ENCODE data around the gene UBTFL1. TPM values are rescaled to one million over a fixed set of nuclear protein-coding genes. Genes with fewer than 3 reads are reported as not detected.
"Not testable (repeated sequence)": the region's sequence is repeated elsewhere in the genome, so short reads cannot be mapped to it uniquely, and the experiment has no call there.

Gene UBTFL1
- not detected in 2 replicates for total RNA-seq (2012; rRNA removed)

GRCh38 chr11:90085650-90086049, at the start of gene UBTFL1:
UBTFL1 (plus strand) TSS chr11:90085950; CDS start chr11:90085950, 0 bp downstream.
- not testable (repeated sequence) for H3K4me1 ChIP-seq (ENCODE audit: control insufficient read depth, insufficient read depth, low read length); H3K9ac ChIP-seq (ENCODE audit: low read depth, low read length); H3K9me3 ChIP-seq (replicated peaks; ENCODE audit: low read length); H3K27me3 ChIP-seq (ENCODE audit: control insufficient read depth, insufficient read depth, low read length); H3K4me3 ChIP-seq (ENCODE audit: low read length); H3K36me3 ChIP-seq (ENCODE audit: insufficient read depth, low read length); H3K4me2 ChIP-seq (ENCODE audit: low read length)

GRCh38 chr11:90051591-90052209, 34.0 kb upstream of the UBTFL1 start:
- H3K9me3 ChIP-seq (replicated peaks; ENCODE audit: low read length); H3K4me2 ChIP-seq (ENCODE audit: low read length); H3K9ac ChIP-seq (ENCODE audit: low read depth, low read length); H3K27me3 ChIP-seq (ENCODE audit: control insufficient read depth, insufficient read depth, low read length); H3K36me3 ChIP-seq (ENCODE audit: insufficient read depth, low read length); H3K4me3 ChIP-seq (ENCODE audit: low read length); H3K4me1 ChIP-seq (ENCODE audit: control insufficient read depth, insufficient read depth, low read length): not testable (repeated sequence)

GRCh38 chr11:90052311-90052710, 33.4 kb upstream of the UBTFL1 start:
- not testable (repeated sequence) for H3K4me2 ChIP-seq (ENCODE audit: low read length); H3K9me3 ChIP-seq (replicated peaks; ENCODE audit: low read length); H3K36me3 ChIP-seq (ENCODE audit: insufficient read depth, low read length); H3K9ac ChIP-seq (ENCODE audit: low read depth, low read length); H3K27me3 ChIP-seq (ENCODE audit: control insufficient read depth, insufficient read depth, low read length); H3K4me3 ChIP-seq (ENCODE audit: low read length); H3K4me1 ChIP-seq (ENCODE audit: control insufficient read depth, insufficient read depth, low read length)

GRCh38 chr11:90053545-90053944, 32.2 kb upstream of the UBTFL1 start:
- H3K4me1 ChIP-seq (ENCODE audit: control insufficient read depth, insufficient read depth, low read length); H3K27me3 ChIP-seq (ENCODE audit: control insufficient read depth, insufficient read depth, low read length); H3K9me3 ChIP-seq (replicated peaks; ENCODE audit: low read length); H3K9ac ChIP-seq (ENCODE audit: low read depth, low read length); H3K4me3 ChIP-seq (ENCODE audit: low read length); H3K36me3 ChIP-seq (ENCODE audit: insufficient read depth, low read length); H3K4me2 ChIP-seq (ENCODE audit: low read length): not testable (repeated sequence)

DNA sequence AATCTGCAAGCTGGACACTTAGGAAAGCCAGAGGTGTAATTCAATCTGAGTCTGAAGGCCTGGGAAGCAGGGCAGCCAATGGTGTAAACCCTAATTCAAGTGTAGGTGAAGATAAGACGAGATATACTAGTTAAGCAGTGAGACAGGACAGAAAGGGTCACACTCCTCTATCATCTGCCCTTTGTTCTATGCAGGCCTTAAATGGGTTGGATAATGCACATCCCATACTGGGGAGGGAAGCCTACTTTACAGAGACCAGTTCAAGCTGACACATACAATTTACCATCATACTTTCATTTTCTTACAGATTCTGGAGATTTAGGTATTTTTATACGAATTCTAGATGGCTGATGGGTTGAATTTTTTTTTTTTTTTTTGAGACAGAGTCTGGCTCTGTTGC, 3.0 kb downstream of the UBTFL1 start:
- H3K9ac ChIP-seq (ENCODE audit: low read depth, low read length); H3K36me3 ChIP-seq (ENCODE audit: insufficient read depth, low read length); H3K27me3 ChIP-seq (ENCODE audit: control insufficient read depth, insufficient read depth, low read length); H3K4me2 ChIP-seq (ENCODE audit: low read length); H3K4me3 ChIP-seq (ENCODE audit: low read length); H3K9me3 ChIP-seq (replicated peaks; ENCODE audit: low read length); H3K4me1 ChIP-seq (ENCODE audit: control insufficient read depth, insufficient read depth, low read length): not testable (repeated sequence)

DNA sequence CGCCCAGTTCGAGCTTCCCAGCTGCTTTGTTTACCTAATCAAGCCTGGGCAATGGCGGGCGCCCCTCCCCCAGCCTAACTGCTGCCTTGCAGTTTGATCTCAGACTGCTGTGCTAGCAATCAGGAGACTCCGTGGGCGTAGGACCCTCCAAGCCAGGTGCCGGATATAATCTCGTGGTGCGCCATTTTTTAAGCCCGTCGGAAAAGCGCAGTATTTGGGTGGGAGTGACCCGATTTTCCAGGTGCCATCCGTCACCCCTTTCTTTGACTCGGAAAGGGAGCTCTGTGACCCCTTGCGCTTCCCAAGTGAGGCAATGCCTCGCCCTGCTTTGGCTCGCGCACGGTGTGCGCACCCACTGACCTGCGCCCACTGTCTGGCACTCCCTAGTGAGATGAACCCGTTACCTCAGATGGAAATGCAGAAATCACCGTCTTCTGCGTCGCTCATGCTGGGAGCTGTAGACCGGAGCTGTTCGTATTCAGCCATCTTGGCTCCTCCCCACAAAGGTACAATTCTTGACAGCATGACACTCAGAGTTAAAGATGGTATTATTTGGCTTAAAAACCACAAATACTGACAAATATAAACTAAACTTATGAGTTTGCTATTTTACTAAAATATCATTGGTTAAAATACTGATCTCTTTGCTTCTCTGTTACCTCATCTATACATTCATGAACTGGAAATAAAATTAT, 9.6 kb downstream of the UBTFL1 start:
- H3K4me1 ChIP-seq (ENCODE audit: control insufficient read depth, insufficient read depth, low read length); H3K27me3 ChIP-seq (ENCODE audit: control insufficient read depth, insufficient read depth, low read length); H3K9ac ChIP-seq (ENCODE audit: low read depth, low read length); H3K4me2 ChIP-seq (ENCODE audit: low read length); H3K4me3 ChIP-seq (ENCODE audit: low read length); H3K9me3 ChIP-seq (replicated peaks; ENCODE audit: low read length); H3K36me3 ChIP-seq (ENCODE audit: insufficient read depth, low read length): not testable (repeated sequence)

DNA sequence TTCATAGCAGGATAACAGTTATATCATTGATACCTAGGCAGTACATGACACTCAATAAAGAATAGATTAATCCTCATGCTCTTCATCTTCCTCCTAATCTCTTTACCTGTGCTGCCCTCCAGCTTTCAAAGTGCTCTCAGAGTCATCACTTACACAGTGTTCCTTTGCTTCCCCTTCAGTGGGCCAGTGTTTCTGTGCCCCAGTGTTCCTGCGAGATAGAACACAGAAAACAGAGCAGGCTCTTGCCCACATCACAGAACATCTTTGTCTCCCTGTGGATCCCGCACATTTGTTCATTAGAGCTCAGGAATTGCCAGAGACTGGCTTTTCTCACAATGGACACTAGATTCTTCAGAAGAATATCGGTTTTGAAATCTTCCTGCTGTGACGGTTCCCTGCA, 12.5 kb downstream of the UBTFL1 start:
- not testable (repeated sequence) for H3K27me3 ChIP-seq (ENCODE audit: control insufficient read depth, insufficient read depth, low read length); H3K4me3 ChIP-seq (ENCODE audit: low read length); H3K9ac ChIP-seq (ENCODE audit: low read depth, low read length); H3K4me1 ChIP-seq (ENCODE audit: control insufficient read depth, insufficient read depth, low read length); H3K4me2 ChIP-seq (ENCODE audit: low read length); H3K9me3 ChIP-seq (replicated peaks; ENCODE audit: low read length); H3K36me3 ChIP-seq (ENCODE audit: insufficient read depth, low read length)

GRCh38 chr11:90100431-90100830, 14.7 kb downstream of the UBTFL1 start:
- Histone ChIP-seq H3K36me3 (ENCODE audit: insufficient read depth, low read length) (no peaks in the 10 kb centered on the region), H3K9ac (ENCODE audit: low read depth, low read length) (no peak overlapping the region)

GRCh38 chr11:90113541-90113940, 27.8 kb downstream of the UBTFL1 start:
- no peaks in the 10 kb centered on the region for H3K27me3 ChIP-seq (ENCODE audit: control insufficient read depth, insufficient read depth, low read length)
- no peak overlapping the region for H3K9ac ChIP-seq (ENCODE audit: low read depth, low read length)
- H3K36me3 ChIP-seq (ENCODE audit: insufficient read depth, low read length): no peaks in the 10 kb centered on the region
- H3K9me3 ChIP-seq (replicated peaks; ENCODE audit: low read length): no peaks in the 10 kb centered on the region
- no peak overlapping the region for H3K4me2 ChIP-seq (ENCODE audit: low read length)
- no peak overlapping the region for H3K4me3 ChIP-seq (ENCODE audit: low read length)
- H3K4me1 ChIP-seq (ENCODE audit: control insufficient read depth, insufficient read depth, low read length): no peaks in the 10 kb centered on the region

More at GRCh38 chr11:90100431-90100830, 14.7 kb downstream of the UBTFL1 start:
- Histone ChIP-seq H3K4me1 (ENCODE audit: control insufficient read depth, insufficient read depth, low read length) (no peaks in the 10 kb centered on the region), H3K9me3 (replicated peaks; ENCODE audit: low read length) (no peaks in the 10 kb centered on the region), H3K4me2 (ENCODE audit: low read length) (no peak overlapping the region), H3K27me3 (ENCODE audit: control insufficient read depth, insufficient read depth, low read length) (no peaks in the 10 kb centered on the region), H3K4me3 (ENCODE audit: low read length) (no peak overlapping the region)

- H3K27me3 ChIP-seq (ENCODE audit: control insufficient read depth, insufficient read depth, low read length): no peaks in the 10 kb centered on the region
Observed at GRCh38 chr11:90120191-90120590, 34.4 kb downstream of the UBTFL1 start.

GRCh38 chr11:90124371-90124770, 38.6 kb downstream of the UBTFL1 start:
- Histone ChIP-seq H3K9me3 (replicated peaks; ENCODE audit: low read length) (no peaks in the 10 kb centered on the region), H3K9ac (ENCODE audit: low read depth, low read length) (no peak overlapping the region), H3K36me3 (ENCODE audit: insufficient read depth, low read length) (no peaks in the 10 kb centered on the region), H3K27me3 (ENCODE audit: control insufficient read depth, insufficient read depth, low read length) (peaks cover 2% of the 10 kb centered on the region), H3K4me3 (ENCODE audit: low read length) (no peak overlapping the region), H3K4me2 (ENCODE audit: low read length) (no peak overlapping the region), H3K4me1 (ENCODE audit: control insufficient read depth, insufficient read depth, low read length) (no peaks in the 10 kb centered on the region)

More at GRCh38 chr11:90120191-90120590, 34.4 kb downstream of the UBTFL1 start:
- no peaks in the 10 kb centered on the region for H3K9me3 ChIP-seq (replicated peaks; ENCODE audit: low read length)
- H3K9ac ChIP-seq (ENCODE audit: low read depth, low read length): no peak overlapping the region
- H3K36me3 ChIP-seq (ENCODE audit: insufficient read depth, low read length): no peaks in the 10 kb centered on the region
- H3K4me3 ChIP-seq (ENCODE audit: low read length): no peak overlapping the region
- H3K4me1 ChIP-seq (ENCODE audit: control insufficient read depth, insufficient read depth, low read length): no peaks in the 10 kb centered on the region
- no peak overlapping the region for H3K4me2 ChIP-seq (ENCODE audit: low read length)

- H3K36me3 ChIP-seq (ENCODE audit: insufficient read depth, low read length): no peaks in the 10 kb centered on the region
- H3K9me3 ChIP-seq (replicated peaks; ENCODE audit: low read length): no peaks in the 10 kb centered on the region
- H3K27me3 ChIP-seq (ENCODE audit: control insufficient read depth, insufficient read depth, low read length): peaks cover 2% of the 10 kb centered on the region
- no peak overlapping the region for H3K9ac ChIP-seq (ENCODE audit: low read depth, low read length)
- no peaks in the 10 kb centered on the region for H3K4me1 ChIP-seq (ENCODE audit: control insufficient read depth, insufficient read depth, low read length)
- no peak overlapping the region for H3K4me2 ChIP-seq (ENCODE audit: low read length)
- no peak overlapping the region for H3K4me3 ChIP-seq (ENCODE audit: low read length)
Observed at GRCh38 chr11:90124946-90125345, 39.2 kb downstream of the UBTFL1 start.
